Nephron progenitor cell (in vitro differentiated cells): ENCODE measurements around the gene EYA2.
A peak's percentile ranks its signal among the peaks of the same experiment; 100 is the strongest.

ENCODE experiments used
- DNase-seq: peaks from one replicate; pipeline ENCODE4 v3.0.0; 2021
- H3K27ac Mint-ChIP-seq: 2 replicates; pipeline ENCODE4 v1.8.0; 2021; ENCODE audit warnings: mild to moderate bottlenecking, moderate library complexity, mixed read lengths
- H3K27me3 Mint-ChIP-seq: 2 replicates; pipeline ENCODE4 v1.8.0; 2021; ENCODE audit warnings: mild to moderate bottlenecking, low read depth, mixed read lengths; ENCODE audit not compliant: poor library complexity
- H3K36me3 Mint-ChIP-seq: 2 replicates; pipeline ENCODE4 v1.8.0; 2021; ENCODE audit warnings: low read depth, mixed read lengths
- H3K4me1 Mint-ChIP-seq: 2 replicates; pipeline ENCODE4 v1.8.0; 2021; ENCODE audit warnings: mixed read lengths
- H3K4me3 Mint-ChIP-seq: 2 replicates; pipeline ENCODE4 v1.8.0; 2021; ENCODE audit warnings: mild to moderate bottlenecking, moderate library complexity, mixed read lengths
- H3K9me3 Mint-ChIP-seq: 2 replicates; pipeline ENCODE4 v1.8.0; 2021; ENCODE audit warnings: mild to moderate bottlenecking, moderate library complexity, mixed read lengths
- CTCF ChIP-seq: fragments of 200-600 bp; sonication (generic); IDR thresholded peaks from 2 replicates; pipeline ENCODE4 v1.5.0; 2021; ENCODE audit warnings: antibody characterized with exemption

The EYA2 gene

GRCh38 chr20:46953596-46953995 lies 59.0 kb downstream of the EYA2 start:
- DNase-seq = no peak
- H3K27me3 Mint-ChIP-seq = peaks cover 8% of the 10 kb centered on the region
- H3K4me3 Mint-ChIP-seq = no peak overlapping the region
- peaks cover 11% of the 10 kb centered on the region for H3K36me3 Mint-ChIP-seq
- H3K9me3 Mint-ChIP-seq = peaks cover 22% of the 10 kb centered on the region
- peaks cover 22% of the 10 kb centered on the region for H3K4me1 Mint-ChIP-seq
- no peak for TF ChIP-seq CTCF
- no peak overlapping the region for H3K27ac Mint-ChIP-seq

GRCh38 chr20:46954490-46955038 lies 59.9 kb downstream of the EYA2 start:
- Mint-ChIP-seq H3K4me1 (peaks cover 22% of the 10 kb centered on the region), H3K4me3 (no peak overlapping the region), H3K36me3 (peaks cover 11% of the 10 kb centered on the region), H3K27me3 (peaks cover 8% of the 10 kb centered on the region), H3K27ac (peak overlapping the region; percentile 24), H3K9me3 (peaks cover 22% of the 10 kb centered on the region)
- no peak for TF ChIP-seq CTCF
- no peak for DNase-seq

GRCh38 chr20:46955601-46956556 lies 61.2 kb downstream of the EYA2 start:
- Mint-ChIP-seq H3K4me3 (no peak overlapping the region), H3K27ac (no peak overlapping the region), H3K4me1 (peaks cover 32% of the 10 kb centered on the region), H3K36me3 (peaks cover 11% of the 10 kb centered on the region), H3K27me3 (peaks cover 8% of the 10 kb centered on the region), H3K9me3 (peaks cover 22% of the 10 kb centered on the region)
- no peak for DNase-seq
- no peak for TF ChIP-seq CTCF

- Mint-ChIP-seq H3K4me1 (peaks cover 28% of the 10 kb centered on the region), H3K4me3 (no peak overlapping the region)
- no peak for DNase-seq
Measured at GRCh38 chr20:46959081-46959692, 64.5 kb downstream of the EYA2 start.

GRCh38 chr20:46959821-46960220 lies 65.2 kb downstream of the EYA2 start:
- no peak overlapping the region for H3K4me3 Mint-ChIP-seq
- H3K36me3 Mint-ChIP-seq = peaks cover 17% of the 10 kb centered on the region
- H3K27me3 Mint-ChIP-seq = peaks cover 14% of the 10 kb centered on the region
- H3K27ac Mint-ChIP-seq = no peak overlapping the region
- DNase-seq = no peak
- H3K4me1 Mint-ChIP-seq = peaks cover 23% of the 10 kb centered on the region
- H3K9me3 Mint-ChIP-seq = peaks cover 25% of the 10 kb centered on the region
- TF ChIP-seq CTCF = no peak

More at GRCh38 chr20:46959081-46959692, 64.5 kb downstream of the EYA2 start:
- Mint-ChIP-seq H3K9me3 (peaks cover 25% of the 10 kb centered on the region), H3K36me3 (peaks cover 17% of the 10 kb centered on the region), H3K27ac (no peak overlapping the region), H3K27me3 (peaks cover 14% of the 10 kb centered on the region)
- no peak for TF ChIP-seq CTCF
